Measurements from ENCODE around the gene AOPEP. TPM values are rescaled to one million over a fixed set of nuclear protein-coding genes. Genes with fewer than 3 reads are reported as not detected.
A peak's percentile ranks its signal among the peaks of the same experiment; 100 is the strongest.

Gene AOPEP
- total and polyA plus RNA-seq, 10 donors: 14.8 to 86.1 (median 51.3) TPM

DNA sequence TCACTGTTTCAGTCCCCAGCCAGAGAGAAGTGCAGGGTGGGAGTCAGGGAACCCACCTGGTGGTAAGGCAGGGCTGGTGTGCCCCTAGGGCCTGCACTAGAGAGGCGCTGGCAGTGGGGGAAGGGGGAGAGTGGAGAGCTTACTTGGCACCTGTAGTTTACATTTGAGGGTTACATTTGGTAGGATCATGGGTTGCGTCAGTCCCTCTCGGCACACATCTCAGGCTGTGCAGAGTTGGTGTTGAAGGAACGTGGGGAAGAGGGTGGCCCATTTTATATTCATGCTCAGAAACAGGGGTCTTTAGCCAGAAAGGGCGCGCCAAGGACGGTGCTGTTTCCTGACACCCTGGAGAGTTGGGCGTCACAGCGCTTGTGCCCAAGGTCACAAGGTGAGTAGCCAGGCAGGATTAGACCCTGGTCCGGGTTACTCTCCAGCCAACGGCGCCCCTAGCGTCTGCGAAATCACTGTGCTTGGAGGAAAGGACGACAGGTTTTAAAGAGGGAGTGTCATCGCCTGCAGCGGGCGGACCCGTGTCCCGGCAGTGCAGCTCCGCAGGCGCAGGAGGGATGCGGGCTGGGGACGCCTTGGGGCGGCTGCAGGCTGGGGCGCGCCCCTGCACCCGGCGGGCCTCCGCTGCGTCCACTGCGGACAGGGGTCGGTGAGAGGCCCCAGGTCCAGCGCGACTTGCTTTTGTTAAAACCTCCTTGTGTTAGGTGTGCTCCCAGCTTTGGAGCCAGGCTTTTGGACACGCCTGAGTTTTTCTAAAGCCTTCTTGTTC is 318.4 kb downstream of the AOPEP start:
- WGBS, 5 donors: 75 to 90% (median 87%) methylated on average over 16 to 36 of the region's 36 CpGs
- no peak for DNase-seq
- Histone ChIP-seq H3K36me3 (peaks cover 0 to 23% (median 0%) of the 10 kb centered on the region in 6 donors), H3K4me3 (no peak overlapping the region), H3K27ac (peak overlapping the region in 6 of 8 donors; percentile 15 to 65 (median 36)), H3K27me3 (replicated peaks in 1 of 7) (peaks cover 0 to 20% (median 3%) of the 10 kb centered on the region in 7 donors), H3K9me3 (no peaks in the 10 kb centered on the region), H3K4me1 (peaks cover 2 to 58% (median 31%) of the 10 kb centered on the region in 6 donors)
- intact Hi-C loops (cut with DNase I; ENCODE audit: low total_unique reads): no loop called here
- TF ChIP-seq POLR2A (IDR thresholded peaks at IDR 0.05) (no peak), POLR2AphosphoS5 (IDR thresholded peaks at IDR 0.05) (peak in 2 of 3 donors; percentile 43 to 47)
- TF ChIP-seq, protein P1, sequence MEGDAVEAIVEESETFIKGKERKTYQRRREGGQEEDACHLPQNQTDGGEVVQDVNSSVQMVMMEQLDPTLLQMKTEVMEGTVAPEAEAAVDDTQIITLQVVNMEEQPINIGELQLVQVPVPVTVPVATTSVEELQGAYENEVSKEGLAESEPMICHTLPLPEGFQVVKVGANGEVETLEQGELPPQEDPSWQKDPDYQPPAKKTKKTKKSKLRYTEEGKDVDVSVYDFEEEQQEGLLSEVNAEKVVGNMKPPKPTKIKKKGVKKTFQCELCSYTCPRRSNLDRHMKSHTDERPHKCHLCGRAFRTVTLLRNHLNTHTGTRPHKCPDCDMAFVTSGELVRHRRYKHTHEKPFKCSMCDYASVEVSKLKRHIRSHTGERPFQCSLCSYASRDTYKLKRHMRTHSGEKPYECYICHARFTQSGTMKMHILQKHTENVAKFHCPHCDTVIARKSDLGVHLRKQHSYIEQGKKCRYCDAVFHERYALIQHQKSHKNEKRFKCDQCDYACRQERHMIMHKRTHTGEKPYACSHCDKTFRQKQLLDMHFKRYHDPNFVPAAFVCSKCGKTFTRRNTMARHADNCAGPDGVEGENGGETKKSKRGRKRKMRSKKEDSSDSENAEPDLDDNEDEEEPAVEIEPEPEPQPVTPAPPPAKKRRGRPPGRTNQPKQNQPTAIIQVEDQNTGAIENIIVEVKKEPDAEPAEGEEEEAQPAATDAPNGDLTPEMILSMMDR (IDR thresholded peaks at IDR 0.05 in 8 of 11, conservative IDR thresholded peaks at IDR 0.05 in 3 of 11): peak in 1 of 11 experiments; percentile 24

DNA sequence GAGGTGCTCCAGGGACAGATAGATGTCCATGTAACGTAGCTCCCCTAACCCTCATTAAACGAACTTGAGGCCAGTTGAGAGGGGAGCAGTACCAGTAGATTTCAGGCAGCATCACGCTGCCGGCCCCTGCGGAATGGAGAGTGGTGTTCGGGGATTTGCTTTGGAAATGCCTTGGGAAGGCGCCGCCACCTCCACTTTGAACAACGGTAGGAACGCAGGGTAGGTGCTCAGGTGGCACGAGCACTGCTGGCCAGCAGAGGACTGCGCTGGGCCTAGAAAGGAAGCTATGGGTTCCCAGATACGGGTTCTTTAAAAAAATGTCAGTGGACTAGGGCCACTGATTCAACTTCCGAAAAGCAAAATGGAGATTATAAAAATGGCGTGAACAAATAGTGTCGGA is 319.3 kb downstream of the AOPEP start:
- peaks cover 2 to 53% (median 30%) of the 10 kb centered on the region in 6 donors for H3K4me1 ChIP-seq
- TF ChIP-seq POLR2AphosphoS5 (IDR thresholded peaks at IDR 0.05) (no peak), POLR2A (IDR thresholded peaks at IDR 0.05) (no peak)
- TF ChIP-seq, protein P1 (IDR thresholded peaks at IDR 0.05 in 8 of 11, conservative IDR thresholded peaks at IDR 0.05 in 3 of 11): no peak
- H3K9me3 ChIP-seq: no peaks in the 10 kb centered on the region
- H3K27me3 ChIP-seq (replicated peaks in 1 of 7): peaks cover 0 to 28% (median 3%) of the 10 kb centered on the region in 7 donors
- WGBS, 5 donors: 89 to 93% (median 90%) methylated on average over 16 of the region's 16 CpGs
- peak overlapping the region in 3 of 8 donors; percentile 5 to 65 (median 57) for H3K27ac ChIP-seq
- intact Hi-C loops (cut with DNase I; ENCODE audit: low total_unique reads): no loop called here
- DNase-seq: no peak
- H3K4me3 ChIP-seq: no peak overlapping the region
- peaks cover 0 to 17% (median 0%) of the 10 kb centered on the region in 6 donors for H3K36me3 ChIP-seq

DNA sequence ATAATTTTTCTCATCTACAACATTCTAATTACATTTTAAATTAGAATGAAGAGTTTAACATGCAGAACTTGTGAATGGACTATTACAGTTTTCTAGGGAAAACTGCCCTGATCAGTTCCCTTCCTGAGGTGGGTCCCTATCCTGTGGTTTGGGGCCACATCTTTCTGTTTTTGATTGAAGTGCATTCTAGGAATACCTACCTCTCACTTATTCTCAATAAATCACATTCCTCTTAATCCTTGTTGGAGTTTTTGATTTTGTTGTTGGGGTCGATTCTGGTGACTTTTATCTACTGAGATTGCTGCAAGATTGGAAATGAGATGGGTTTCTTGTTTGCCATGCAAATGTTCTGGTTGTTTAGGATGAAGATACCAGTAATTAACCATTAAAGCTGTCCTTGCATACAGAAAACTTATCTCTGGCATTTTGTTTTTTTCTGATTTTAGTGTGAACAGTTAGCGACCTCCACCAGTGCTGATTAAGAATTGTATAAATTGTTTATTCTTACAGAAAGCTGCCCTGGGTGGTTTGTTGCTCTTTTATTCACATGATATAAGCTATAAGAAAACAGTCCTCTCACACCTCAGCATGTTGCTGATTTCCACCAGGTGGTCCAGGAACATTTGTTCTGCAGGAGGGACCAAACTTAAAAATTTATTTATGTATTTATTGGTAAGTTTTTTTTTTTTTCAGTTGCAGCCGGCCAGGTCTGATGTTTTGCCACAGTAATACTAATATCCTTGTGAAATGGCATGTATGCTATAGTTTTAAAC is 321.1 kb downstream of the AOPEP start:
- no peak for DNase-seq
- peak overlapping the region in 3 of 8 donors; percentile 47 to 73 (median 50) for H3K4me3 ChIP-seq
- peaks cover 0 to 29% (median 3%) of the 10 kb centered on the region in 7 donors for H3K27me3 ChIP-seq (replicated peaks in 1 of 7)
- no peak for TF ChIP-seq POLR2AphosphoS5 (IDR thresholded peaks at IDR 0.05)
- TF ChIP-seq, protein P1 (IDR thresholded peaks at IDR 0.05 in 8 of 11, conservative IDR thresholded peaks at IDR 0.05 in 3 of 11): no peak
- TF ChIP-seq POLR2A (IDR thresholded peaks at IDR 0.05): no peak
- intact Hi-C loops (cut with DNase I; ENCODE audit: low total_unique reads): no loop called here
- H3K4me1 ChIP-seq: peaks cover 2 to 54% (median 30%) of the 10 kb centered on the region in 6 donors
- peak overlapping the region; percentile 23 to 77 (median 74) for H3K27ac ChIP-seq
- H3K9me3 ChIP-seq: no peaks in the 10 kb centered on the region
- WGBS, 5 donors: 62 to 80% (median 66%) methylated on average over 3 of the region's 3 CpGs
- H3K36me3 ChIP-seq: peaks cover 0 to 17% (median 0%) of the 10 kb centered on the region in 6 donors

Data from spleen (tissue), 11 donors.